Common myeloid progenitor, CD34-positive (primary cell): ENCODE measurements around the gene CA10.

Experiments
- CTCF ChIA-PET: fragments of 350-600 bp; sonication (Branson Sonifier 250); formaldehyde crosslinking; loops from one replicate; lab custom pipeline; 2021; ENCODE audit warnings: antibody characterized with exemption; lab: Charles Lee
- POLR2A ChIA-PET: fragments of 350-600 bp; sonication (Branson Sonifier 250); formaldehyde crosslinking; loops from one replicate; lab custom pipeline; 2021; ENCODE audit warnings: antibody characterized with exemption; lab: Charles Lee
- DNase-seq, 3 donors: peaks; one replicate each; pipeline versions ENCODE4 v3.0.0 to v3.0.0-alpha.2; 2013
- H3K27ac ChIP-seq, 2 experiments: 1 replicate in 1 of 2; 2 replicates in 1 of 2; pipeline ENCODE4 v1.7.0; 2013; ENCODE audit warnings: inconsistent platforms in 2 of 2, low read length in 2 of 2, mild to moderate bottlenecking in 2 of 2, low read depth in 1 of 2, moderate library complexity in 1 of 2; ENCODE audit not compliant: severe bottlenecking in 2 of 2, insufficient read depth in 1 of 2, poor library complexity in 1 of 2
- H3K27me3 ChIP-seq, 5 experiments: replicated peaks in 2 of 5; 1 replicate in 3 of 5; 2 replicates in 2 of 5; pipeline versions ENCODE4 v1.6.1 to v1.7.0; 2013; ENCODE audit warnings: low read length in 4 of 5, mild to moderate bottlenecking in 2 of 5, moderate library complexity in 2 of 5, inconsistent platforms in 1 of 5; ENCODE audit not compliant: insufficient read depth in 5 of 5, control insufficient read depth in 4 of 5
- H3K36me3 ChIP-seq, 4 experiments: 1 replicate in 2 of 4; 2 replicates in 2 of 4; pipeline versions ENCODE4 v1.6.1 to v1.7.0; 2013; ENCODE audit warnings: low read length in 3 of 4, control low read depth in 1 of 4, mild to moderate bottlenecking in 1 of 4; ENCODE audit not compliant: control insufficient read depth in 4 of 4, insufficient read depth in 4 of 4
- H3K4me1 ChIP-seq, 4 experiments: 1 replicate in 3 of 4; 2 replicates in 1 of 4; pipeline versions ENCODE4 v1.6.1 to v1.7.1; 2013; ENCODE audit warnings: low read length in 3 of 4, mild to moderate bottlenecking in 3 of 4, control low read depth in 1 of 4, inconsistent platforms in 1 of 4, moderate library complexity in 1 of 4; ENCODE audit not compliant: control insufficient read depth in 4 of 4, insufficient read depth in 4 of 4; ENCODE audit errors: control extremely low read depth in 1 of 4
- H3K4me3 ChIP-seq, 7 experiments: 1 replicate in 4 of 7; 2 replicates in 3 of 7; pipeline versions ENCODE4 v1.5.1 to v1.7.0; 2013; ENCODE audit warnings: mild to moderate bottlenecking in 7 of 7, low read length in 6 of 7, moderate library complexity in 6 of 7, inconsistent platforms in 2 of 7, low read depth in 2 of 7, control low read depth in 1 of 7; ENCODE audit not compliant: insufficient read depth in 4 of 7, control insufficient read depth in 1 of 7; ENCODE audit errors: extremely low read depth in 1 of 7
- H3K9me3 ChIP-seq, 5 experiments: 1 replicate in 4 of 5; 2 replicates in 1 of 5; pipeline versions ENCODE4 v1.6.1 to v1.7.1; 2013; ENCODE audit warnings: low read length in 4 of 5, mild to moderate bottlenecking in 2 of 5, inconsistent platforms in 1 of 5, low read depth in 1 of 5, moderate library complexity in 1 of 5; ENCODE audit not compliant: control insufficient read depth in 4 of 5, insufficient read depth in 2 of 5; ENCODE audit errors: control extremely low read depth in 1 of 5
- WGBS: methylation state at CpG from one replicate; pipeline ENCODE4 v1.1.5; 2013; ENCODE audit not compliant: insufficient coverage; 5-methylcytosine and 5-hydroxymethylcytosine counted together

CA10 gene

DNA sequence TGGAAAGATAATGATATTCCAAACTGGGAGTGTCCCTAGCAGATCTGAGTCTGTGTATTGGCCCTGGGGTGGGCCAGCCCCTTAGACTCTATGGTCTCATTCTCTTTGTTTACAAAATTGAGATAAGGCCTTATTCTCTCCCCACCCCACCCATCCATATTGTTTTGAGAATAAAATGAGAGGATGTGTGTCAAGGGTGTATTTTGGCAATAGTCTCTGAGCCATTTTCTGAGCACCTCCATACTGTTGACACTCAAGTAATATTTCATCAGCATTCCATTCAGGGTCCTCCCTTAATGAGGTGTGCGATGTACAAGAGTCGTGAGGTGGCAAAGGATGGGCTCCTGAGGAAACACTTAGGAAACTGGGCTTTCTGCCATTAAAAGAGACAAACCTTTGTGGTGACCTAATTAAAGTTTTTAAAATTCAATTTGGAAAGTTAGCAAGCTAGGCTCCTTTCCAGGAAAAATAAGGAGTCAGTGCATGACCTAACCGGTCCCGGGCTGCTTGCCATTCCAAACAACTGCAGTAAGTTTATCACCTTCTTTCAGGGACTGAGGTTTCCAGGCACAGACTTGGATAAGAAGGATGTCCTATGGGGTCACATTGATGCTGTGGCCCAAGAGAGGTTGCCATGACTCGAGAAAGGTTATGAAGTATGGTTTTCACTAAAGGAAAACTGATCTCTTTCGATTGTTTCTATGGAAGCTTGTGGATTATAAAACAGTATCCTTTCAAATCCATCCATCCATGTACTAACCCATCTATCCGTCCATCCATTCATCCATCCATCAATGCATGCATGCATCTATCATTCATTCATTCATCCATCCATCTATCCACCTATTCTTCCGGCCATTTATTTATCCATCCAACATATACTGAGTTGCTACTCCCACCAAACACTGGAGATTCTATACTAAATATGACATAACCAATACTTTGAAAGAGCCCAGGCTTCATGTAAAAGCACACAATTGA lies 454.9 kb downstream of the CA10 start:
- DNase-seq = no peak
- no peak overlapping the region for H3K4me3 ChIP-seq
- H3K36me3 ChIP-seq = no peaks in the 10 kb centered on the region
- no peak overlapping the region for H3K27ac ChIP-seq
- CTCF ChIA-PET = no interaction called here
- no peaks in the 10 kb centered on the region for H3K4me1 ChIP-seq
- POLR2A ChIA-PET = no interaction called here
- no peaks in the 10 kb centered on the region for H3K9me3 ChIP-seq
- WGBS = 94% methylated on average over 5 of the region's 8 CpGs
- no peaks in the 10 kb centered on the region for H3K27me3 ChIP-seq

GRCh38 chr17:51702963-51703360 lies 455.6 kb downstream of the CA10 start:
- no peak overlapping the region for H3K27ac ChIP-seq
- POLR2A ChIA-PET = no interaction called here
- H3K4me1 ChIP-seq = no peaks in the 10 kb centered on the region
- H3K36me3 ChIP-seq = no peaks in the 10 kb centered on the region
- WGBS = 96% methylated on average over 3 of the region's 3 CpGs
- H3K4me3 ChIP-seq = no peak overlapping the region
- CTCF ChIA-PET = no interaction called here
- DNase-seq = no peak
- peaks cover 0 to 3% (median 0%) of the 10 kb centered on the region in 5 experiments for H3K27me3 ChIP-seq
- no peaks in the 10 kb centered on the region for H3K9me3 ChIP-seq

GRCh38 chr17:51701501-51701900 lies 457.0 kb downstream of the CA10 start:
- no peaks in the 10 kb centered on the region for H3K9me3 ChIP-seq
- peaks cover 0 to 4% (median 0%) of the 10 kb centered on the region in 5 experiments for H3K27me3 ChIP-seq
- ChIA-PET CTCF (no interaction called here), POLR2A (no interaction called here)
- H3K36me3 ChIP-seq = no peaks in the 10 kb centered on the region
- WGBS = 82% methylated on average over 1 of the region's 2 CpGs
- H3K4me1 ChIP-seq = no peaks in the 10 kb centered on the region
- no peak overlapping the region for H3K27ac ChIP-seq
- no peak overlapping the region for H3K4me3 ChIP-seq
- DNase-seq = no peak

DNA sequence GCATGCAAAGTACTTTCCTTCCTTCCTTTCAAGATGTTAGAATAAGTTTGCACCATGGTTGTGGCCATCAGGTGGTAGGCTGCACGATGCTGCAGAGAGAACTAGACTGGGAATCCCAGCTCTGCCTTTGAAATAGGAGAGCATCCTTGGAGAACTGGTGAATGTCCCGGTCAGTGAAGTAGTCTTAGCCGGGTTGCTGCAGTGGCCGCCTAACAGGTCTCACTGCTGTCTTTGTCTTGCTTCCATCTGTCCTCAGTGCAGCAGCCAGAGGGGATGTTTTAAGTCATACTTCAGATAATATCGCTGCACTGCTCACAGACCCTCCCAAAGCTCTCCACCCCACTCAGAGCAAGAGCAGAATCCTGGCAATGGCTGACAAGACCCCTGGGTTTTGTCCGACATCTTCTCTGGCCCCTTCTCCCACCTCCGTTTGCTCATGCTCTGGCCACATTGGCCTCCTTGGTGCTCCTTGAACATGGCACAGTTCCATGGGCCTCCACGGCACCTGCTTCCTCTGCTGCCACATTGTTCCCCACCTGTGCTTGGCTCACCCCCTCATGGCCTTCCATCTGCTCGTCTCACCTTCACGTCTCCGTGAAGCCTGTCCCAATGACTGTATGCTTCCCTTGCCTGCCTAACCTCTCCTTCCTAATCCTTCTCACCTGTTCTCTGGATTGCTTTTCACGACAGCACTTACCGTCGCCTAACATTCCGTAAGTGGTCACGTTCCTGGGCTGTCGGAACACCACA lies 458.3 kb downstream of the CA10 start:
- H3K4me3 ChIP-seq = no peak overlapping the region
- no peak overlapping the region for H3K27ac ChIP-seq
- H3K36me3 ChIP-seq = no peaks in the 10 kb centered on the region
- ChIA-PET CTCF (no interaction called here), POLR2A (interaction anchor here (0.7 kb wide), 1 partner anchor 156 kb away, joined by 6 read pairs; no protein-coding TSS in a partner anchor)
- no peak for DNase-seq
- no peaks in the 10 kb centered on the region for H3K9me3 ChIP-seq
- 93% methylated on average over 16 of the region's 17 CpGs for WGBS
- peaks cover 0 to 4% (median 0%) of the 10 kb centered on the region in 5 experiments for H3K27me3 ChIP-seq
- no peaks in the 10 kb centered on the region for H3K4me1 ChIP-seq

DNA sequence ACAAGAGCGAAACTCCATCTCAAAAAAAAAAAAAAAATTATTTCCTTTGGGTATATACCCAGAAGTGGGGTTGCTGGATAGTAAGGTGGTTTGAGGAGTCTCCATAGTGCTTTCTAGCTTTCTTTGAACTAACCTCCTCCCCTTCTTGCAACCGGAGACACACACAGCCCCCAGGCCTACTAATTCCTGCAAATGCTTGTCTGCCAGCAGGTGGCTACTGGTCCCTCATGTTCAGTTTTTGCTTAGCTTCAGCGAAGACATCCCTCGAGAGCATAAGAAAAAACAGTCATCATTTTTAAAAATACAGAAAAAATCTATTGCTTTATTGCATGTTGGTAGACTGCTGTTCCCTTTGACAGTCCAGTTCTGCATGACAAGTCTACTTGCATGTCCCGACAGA lies 459.2 kb downstream of the CA10 start:
- Histone ChIP-seq H3K4me1 (no peaks in the 10 kb centered on the region), H3K9me3 (no peaks in the 10 kb centered on the region), H3K27me3 (peaks cover 0 to 4% (median 0%) of the 10 kb centered on the region in 5 experiments), H3K4me3 (no peak overlapping the region), H3K36me3 (no peaks in the 10 kb centered on the region), H3K27ac (no peak overlapping the region)
- CTCF ChIA-PET = no interaction called here
- no peak for DNase-seq
- POLR2A ChIA-PET = interaction anchor here (0.7 kb wide), 1 partner anchor 156 kb away, joined by 6 read pairs; no protein-coding TSS in a partner anchor
- 100% methylated on average over 1 of the region's 5 CpGs for WGBS

DNA sequence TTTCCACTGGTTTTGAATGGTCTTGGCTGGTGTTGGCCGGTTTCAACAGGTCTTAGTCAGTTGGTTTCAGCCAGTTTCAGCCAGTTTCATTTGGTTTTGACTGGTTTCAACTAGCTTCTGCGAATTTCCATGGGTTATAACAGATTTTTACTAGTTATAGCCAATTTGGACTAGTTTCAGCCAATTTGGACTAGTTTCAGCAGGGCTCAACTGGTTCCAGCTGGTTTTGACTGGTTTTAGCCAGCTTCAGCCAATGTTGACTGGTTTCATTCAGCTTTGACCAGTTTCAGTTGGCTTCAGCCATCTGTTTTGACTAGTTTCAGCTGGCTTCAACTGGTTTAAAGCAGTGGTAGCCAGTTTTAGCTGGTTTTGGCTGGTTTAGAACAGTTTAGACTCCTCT lies 465.6 kb downstream of the CA10 start:
- DNase-seq = no peak
- no peak overlapping the region for H3K27ac ChIP-seq
- CTCF ChIA-PET = no interaction called here
- H3K27me3 ChIP-seq = peaks cover 0 to 1% (median 0%) of the 10 kb centered on the region in 5 experiments
- WGBS = 79% methylated on average over 2 of the region's 2 CpGs
- H3K9me3 ChIP-seq = no peaks in the 10 kb centered on the region
- POLR2A ChIA-PET = no interaction called here
- no peak overlapping the region for H3K4me3 ChIP-seq
- H3K36me3 ChIP-seq = no peaks in the 10 kb centered on the region
- H3K4me1 ChIP-seq = no peaks in the 10 kb centered on the region

- 60% methylated on average over 1 of the region's 3 CpGs for WGBS
- CTCF ChIA-PET = no interaction called here
- no peaks in the 10 kb centered on the region for H3K36me3 ChIP-seq
Measured at GRCh38 chr17:51687887-51688286, 470.6 kb downstream of the CA10 start.

More at GRCh38 chr17:51687887-51688286, 470.6 kb downstream of the CA10 start:
- H3K4me3 ChIP-seq = no peak overlapping the region
- DNase-seq = no peak
- POLR2A ChIA-PET = no interaction called here
- no peaks in the 10 kb centered on the region for H3K4me1 ChIP-seq
- no peak overlapping the region for H3K27ac ChIP-seq
- H3K27me3 ChIP-seq = no peaks in the 10 kb centered on the region
- H3K9me3 ChIP-seq = no peaks in the 10 kb centered on the region
